ENCODE data around the gene HPS3.

HPS3 gene

GRCh38 chr3:149150436-149150835 is 21.0 kb downstream of the HPS3 start:
- no peak overlapping the region for H3K4me2 ChIP-seq (ENCODE audit: low read length)
- no peaks in the 10 kb centered on the region for H3K27me3 ChIP-seq (ENCODE audit: control insufficient read depth, insufficient read depth, low read length)
- no peak overlapping the region for H3K4me3 ChIP-seq (ENCODE audit: low read depth, low read length)
- no peaks in the 10 kb centered on the region for H3K79me2 ChIP-seq
- H3K27ac ChIP-seq = no peak overlapping the region
- TF ChIP-seq CTCF (IDR thresholded peaks at IDR 0.05) = no peak
- no peaks in the 10 kb centered on the region for H3K9me3 ChIP-seq (ENCODE audit: control insufficient read depth, low read length)
- H3K9ac ChIP-seq = no peak overlapping the region
- H3K36me3 ChIP-seq (ENCODE audit: control insufficient read depth, insufficient read depth, low read length) = no peaks in the 10 kb centered on the region
- no peak overlapping the region for H2AFZ ChIP-seq
- no peaks in the 10 kb centered on the region for H3K4me1 ChIP-seq

GRCh38 chr3:149151843-149152242 is 22.4 kb downstream of the HPS3 start:
- Histone ChIP-seq H2AFZ (no peak overlapping the region), H3K27me3 (ENCODE audit: control insufficient read depth, insufficient read depth, low read length) (no peaks in the 10 kb centered on the region), H3K27ac (no peak overlapping the region), H3K4me2 (ENCODE audit: low read length) (no peak overlapping the region), H3K4me3 (ENCODE audit: low read depth, low read length) (no peak overlapping the region), H3K4me1 (no peaks in the 10 kb centered on the region), H3K9me3 (ENCODE audit: control insufficient read depth, low read length) (no peaks in the 10 kb centered on the region), H3K79me2 (no peaks in the 10 kb centered on the region), H3K36me3 (ENCODE audit: control insufficient read depth, insufficient read depth, low read length) (no peaks in the 10 kb centered on the region), H3K9ac (no peak overlapping the region)
- TF ChIP-seq CTCF (IDR thresholded peaks at IDR 0.05) = no peak

- no peak overlapping the region for H3K27ac ChIP-seq
- H3K4me2 ChIP-seq (ENCODE audit: low read length) = no peak overlapping the region
- no peak overlapping the region for H3K4me3 ChIP-seq (ENCODE audit: low read depth, low read length)
- H3K9ac ChIP-seq = no peak overlapping the region
- H2AFZ ChIP-seq = no peak overlapping the region
- H3K36me3 ChIP-seq (ENCODE audit: control insufficient read depth, insufficient read depth, low read length) = no peaks in the 10 kb centered on the region
- H3K4me1 ChIP-seq = no peaks in the 10 kb centered on the region
- no peaks in the 10 kb centered on the region for H3K27me3 ChIP-seq (ENCODE audit: control insufficient read depth, insufficient read depth, low read length)
- no peaks in the 10 kb centered on the region for H3K9me3 ChIP-seq (ENCODE audit: control insufficient read depth, low read length)
- H3K79me2 ChIP-seq = no peaks in the 10 kb centered on the region
- no peak for TF ChIP-seq CTCF (IDR thresholded peaks at IDR 0.05)
Observed at GRCh38 chr3:149152420-149152819, 23.0 kb downstream of the HPS3 start.

GRCh38 chr3:149153402-149153801 is 24.0 kb downstream of the HPS3 start:
- H3K4me2 ChIP-seq (ENCODE audit: low read length) = no peak overlapping the region
- no peak overlapping the region for H3K4me3 ChIP-seq (ENCODE audit: low read depth, low read length)
- no peaks in the 10 kb centered on the region for H3K9me3 ChIP-seq (ENCODE audit: control insufficient read depth, low read length)
- H2AFZ ChIP-seq = no peak overlapping the region
- H3K79me2 ChIP-seq = no peaks in the 10 kb centered on the region
- H3K4me1 ChIP-seq = no peaks in the 10 kb centered on the region
- H3K27ac ChIP-seq = no peak overlapping the region
- no peak overlapping the region for H3K9ac ChIP-seq
- no peak for TF ChIP-seq CTCF (IDR thresholded peaks at IDR 0.05)
- H3K36me3 ChIP-seq (ENCODE audit: control insufficient read depth, insufficient read depth, low read length) = no peaks in the 10 kb centered on the region
- no peaks in the 10 kb centered on the region for H3K27me3 ChIP-seq (ENCODE audit: control insufficient read depth, insufficient read depth, low read length)

- Histone ChIP-seq H3K9ac (no peak overlapping the region), H3K4me1 (no peaks in the 10 kb centered on the region), H3K9me3 (ENCODE audit: control insufficient read depth, low read length) (no peaks in the 10 kb centered on the region), H3K79me2 (no peaks in the 10 kb centered on the region), H3K36me3 (ENCODE audit: control insufficient read depth, insufficient read depth, low read length) (no peaks in the 10 kb centered on the region), H3K4me3 (ENCODE audit: low read depth, low read length) (no peak overlapping the region), H3K27me3 (ENCODE audit: control insufficient read depth, insufficient read depth, low read length) (no peaks in the 10 kb centered on the region), H3K27ac (no peak overlapping the region), H2AFZ (no peak overlapping the region), H3K4me2 (ENCODE audit: low read length) (no peak overlapping the region)
- TF ChIP-seq CTCF (IDR thresholded peaks at IDR 0.05) = no peak
Observed at GRCh38 chr3:149160754-149161300, 31.4 kb downstream of the HPS3 start.

Measured in parathyroid adenoma (tissue), 2 donors.